HEK293 (cell line): ENCODE measurements around the gene PGAM5.

ENCODE experiments used
- BCL11A ChIP-seq: fragments of 450-650 bp; formaldehyde crosslinking; IDR thresholded peaks from 2 replicates; pipeline ENCODE4 v1.5.1; 2016; ENCODE audit warnings: low read depth, missing biosample characterization, missing genetic modification characterization
- KLF8 ChIP-seq: fragments of 450-650 bp; formaldehyde crosslinking; IDR thresholded peaks from 2 replicates; pipeline ENCODE4 v1.5.1; 2016; ENCODE audit warnings: missing biosample characterization, missing genetic modification characterization
- SCRT1 ChIP-seq: fragments of 450-650 bp; formaldehyde crosslinking; IDR thresholded peaks from 2 replicates; pipeline ENCODE4 v1.5.1; 2016; ENCODE audit warnings: missing biosample characterization, missing genetic modification characterization, borderline replicate concordance
- SCRT2 ChIP-seq: fragments of 450-650 bp; formaldehyde crosslinking; IDR thresholded peaks from 2 replicates; pipeline ENCODE4 v1.5.1; 2016; ENCODE audit warnings: missing biosample characterization, missing genetic modification characterization
- SP7 ChIP-seq: fragments of 450-650 bp; formaldehyde crosslinking; IDR thresholded peaks from 2 replicates; pipeline ENCODE4 v1.5.1; 2016; ENCODE audit warnings: missing biosample characterization, missing genetic modification characterization
- TRIM28 ChIP-seq: IDR thresholded peaks from 2 replicates; pipeline ENCODE4 v1.6.1; 2011; ENCODE audit warnings: low read length, control low read depth, borderline replicate concordance
- ZBTB7A ChIP-seq: fragments of 450-650 bp; formaldehyde crosslinking; IDR thresholded peaks from 2 replicates; pipeline ENCODE4 v1.5.1; 2016; ENCODE audit warnings: low read depth, missing biosample characterization, missing genetic modification characterization
- ZNF121 ChIP-seq: fragments of 450-650 bp; formaldehyde crosslinking; IDR thresholded peaks from 2 replicates; pipeline ENCODE4 v1.5.1; 2016; ENCODE audit warnings: missing biosample characterization, missing genetic modification characterization
- ZNF174 ChIP-seq: fragments of 450-650 bp; formaldehyde crosslinking; IDR thresholded peaks from 2 replicates; pipeline ENCODE4 v1.5.0; 2017; ENCODE audit warnings: missing biosample characterization, mild to moderate bottlenecking, missing genetic modification characterization
- ZNF19 ChIP-seq: fragments of 450-650 bp; formaldehyde crosslinking; IDR thresholded peaks from 2 replicates; pipeline ENCODE4; 2016; ENCODE audit warnings: missing biosample characterization, missing genetic modification characterization, low read depth
- ZNF2 ChIP-seq: fragments of 450-650 bp; formaldehyde crosslinking; IDR thresholded peaks from 2 replicates; pipeline ENCODE4 v1.5.1; 2016; ENCODE audit warnings: missing biosample characterization, missing genetic modification characterization
- ZNF221 ChIP-seq: fragments of 450-650 bp; formaldehyde crosslinking; IDR thresholded peaks from 2 replicates; pipeline ENCODE4 v1.5.1; 2017; ENCODE audit warnings: missing biosample characterization, missing genetic modification characterization, borderline replicate concordance
- ZNF23 ChIP-seq: fragments of 450-650 bp; formaldehyde crosslinking; IDR thresholded peaks from 2 replicates; pipeline ENCODE4 v1.5.1; 2016; ENCODE audit warnings: missing biosample characterization, missing genetic modification characterization, borderline replicate concordance
- ZNF292 ChIP-seq: fragments of 450-650 bp; formaldehyde crosslinking; IDR thresholded peaks from 2 replicates; pipeline ENCODE4 v1.5.1; 2016; ENCODE audit warnings: low read depth, missing biosample characterization, missing genetic modification characterization, borderline replicate concordance
- ZNF335 ChIP-seq: fragments of 450-650 bp; formaldehyde crosslinking; conservative IDR thresholded peaks from 2 replicates; pipeline ENCODE4 v1.5.1; 2016; ENCODE audit warnings: missing biosample characterization, missing genetic modification characterization
- ZNF350 ChIP-seq: fragments of 450-650 bp; formaldehyde crosslinking; IDR thresholded peaks from 2 replicates; pipeline ENCODE4 v1.5.0; 2017; ENCODE audit warnings: missing biosample characterization, mild to moderate bottlenecking, missing genetic modification characterization
- ZNF501 ChIP-seq: fragments of 450-650 bp; formaldehyde crosslinking; IDR thresholded peaks from 2 replicates; pipeline ENCODE4 v1.5.1; 2016; ENCODE audit warnings: missing biosample characterization, missing genetic modification characterization
- ZNF549 ChIP-seq: fragments of 450-650 bp; IDR thresholded peaks from 2 replicates; pipeline ENCODE4 v1.5.1; 2018; ENCODE audit warnings: missing biosample characterization, missing genetic modification characterization, mild to moderate bottlenecking, inconsistent platforms, moderate library complexity
- ZNF560 ChIP-seq: fragments of 450-650 bp; formaldehyde crosslinking; IDR thresholded peaks from 2 replicates; pipeline ENCODE4 v1.5.1; 2017; ENCODE audit warnings: missing biosample characterization, missing genetic modification characterization, borderline replicate concordance
- ZNF561 ChIP-seq: fragments of 450-650 bp; IDR thresholded peaks from 2 replicates; pipeline ENCODE4 v1.5.1; 2018; ENCODE audit warnings: missing biosample characterization, missing genetic modification characterization, borderline replicate concordance
- ZNF777 ChIP-seq: fragments of 450-650 bp; formaldehyde crosslinking; IDR thresholded peaks from 2 replicates; pipeline ENCODE4 v1.5.1; 2017; ENCODE audit warnings: missing biosample characterization, missing genetic modification characterization, borderline replicate concordance
- ZNF837 ChIP-seq: fragments of 450-650 bp; formaldehyde crosslinking; IDR thresholded peaks from 2 replicates; pipeline ENCODE4 v1.5.1; 2016; ENCODE audit warnings: missing biosample characterization, missing genetic modification characterization
- TF ChIP-seq, protein P1 (sequence below): fragments of 450-650 bp; formaldehyde crosslinking; IDR thresholded peaks from 2 replicates; pipeline ENCODE4 v1.5.1; 2016; ENCODE audit warnings: missing biosample characterization, missing genetic modification characterization
- TF ChIP-seq, protein P2 (sequence below): fragments of 450-650 bp; formaldehyde crosslinking; optimal IDR thresholded peaks from 2 replicates; pipeline ENCODE3; 2016; ENCODE audit warnings: missing biosample characterization, mild to moderate bottlenecking, missing genetic modification characterization
- TF ChIP-seq, protein P3 (sequence below): fragments of 450-650 bp; formaldehyde crosslinking; IDR thresholded peaks from 2 replicates; pipeline ENCODE4 v1.5.1; 2016; ENCODE audit warnings: missing biosample characterization, missing genetic modification characterization
- TF ChIP-seq, protein P4 (sequence below): fragments of 450-650 bp; formaldehyde crosslinking; conservative IDR thresholded peaks from 2 replicates; pipeline ENCODE4 v1.5.1; 2016; ENCODE audit warnings: low read depth, missing biosample characterization, missing genetic modification characterization
- TF ChIP-seq, protein P5 (sequence below): fragments of 450-650 bp; formaldehyde crosslinking; IDR thresholded peaks from 2 replicates; pipeline ENCODE4 v1.5.1; 2016; ENCODE audit warnings: missing biosample characterization, missing genetic modification characterization
- TF ChIP-seq, protein P6 (sequence below): fragments of 450-650 bp; formaldehyde crosslinking; IDR thresholded peaks from 2 replicates; pipeline ENCODE4 v1.5.0; 2017; ENCODE audit warnings: missing biosample characterization, missing genetic modification characterization, borderline replicate concordance

The PGAM5 gene

DNA sequence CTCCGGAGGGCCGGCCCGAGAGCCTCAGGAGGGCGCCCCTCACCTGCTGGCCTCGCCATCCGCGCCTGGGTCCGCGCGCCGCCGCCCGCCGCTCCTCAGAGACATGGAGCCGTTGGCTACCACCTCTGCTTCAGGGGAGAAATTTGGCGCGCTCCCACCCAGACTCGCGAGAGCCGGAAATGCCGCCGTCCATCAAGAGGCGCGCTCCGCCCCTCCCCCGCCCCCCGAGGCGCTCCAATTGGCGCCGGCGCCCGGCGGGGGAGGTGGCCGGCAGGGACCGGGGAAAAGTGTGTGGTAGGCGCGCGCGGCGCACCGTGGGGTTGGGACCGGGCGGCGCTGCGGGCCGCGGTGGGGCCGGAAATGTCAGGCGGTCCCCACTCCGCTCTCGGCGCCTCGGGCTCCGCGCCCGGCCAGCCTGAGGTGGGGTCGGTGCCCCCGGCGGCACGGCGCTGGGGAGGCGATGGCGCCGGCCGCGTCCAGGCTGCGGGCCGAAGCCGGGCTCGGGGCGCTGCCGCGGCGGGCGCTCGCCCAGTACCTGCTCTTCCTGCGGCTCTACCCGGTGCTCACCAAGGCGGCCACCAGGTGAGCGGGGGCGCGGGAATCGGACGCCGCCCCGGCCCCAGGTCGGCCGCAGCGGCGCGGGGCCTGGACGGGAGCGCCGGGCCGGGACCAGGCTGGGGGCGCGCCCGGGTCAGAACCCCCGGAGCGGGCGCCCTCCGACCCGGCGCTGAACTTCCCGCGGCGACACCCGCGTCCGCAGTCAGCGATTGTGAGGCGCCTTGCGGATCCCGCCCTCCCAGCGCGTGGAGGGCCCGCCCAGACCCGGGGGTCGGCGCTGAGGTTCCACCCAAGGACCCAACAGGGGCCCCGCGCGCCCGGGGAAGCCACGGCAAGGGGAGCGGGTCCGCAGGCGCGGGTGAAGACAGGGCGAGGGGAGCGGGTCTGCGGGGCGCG is 23.2 kb upstream of the PGAM5 start, which contains the start of the genes POLE and PXMP2 (continued):
- TF ChIP-seq ZNF837 (no peak), ZNF501 (tag by site-specific recombination) (no peak), ZNF561 (tag by site-specific recombination) (peak; percentile 83), ZNF174 (no peak), ZNF549 (tag by site-specific recombination) (no peak), ZNF560 (tag by site-specific recombination) (no peak), ZNF777 (no peak), ZNF335 (tag by site-specific recombination) (peak; percentile 20; the same call in 1 of the 2 replicates), SCRT2 (tag by site-specific recombination) (no peak), ZNF23 (tag by site-specific recombination) (no peak), ZBTB7A (tag by site-specific recombination) (no peak; the same call in 1 of the 2 replicates), ZNF19 (tag by site-specific recombination) (no peak), SP7 (peak; percentile 52), ZNF221 (tag by site-specific recombination) (peak; percentile 45; the same call in 1 of the 2 replicates), SCRT1 (tag by site-specific recombination) (no peak), ZNF350 (tag by site-specific recombination) (no peak), ZNF121 (no peak), BCL11A (no peak), TRIM28 (no peak), ZNF292 (tag by site-specific recombination) (no peak), KLF8 (tag by site-specific recombination) (peak; percentile 94), ZNF2 (tag by site-specific recombination) (no peak)
- TF ChIP-seq, protein P1, sequence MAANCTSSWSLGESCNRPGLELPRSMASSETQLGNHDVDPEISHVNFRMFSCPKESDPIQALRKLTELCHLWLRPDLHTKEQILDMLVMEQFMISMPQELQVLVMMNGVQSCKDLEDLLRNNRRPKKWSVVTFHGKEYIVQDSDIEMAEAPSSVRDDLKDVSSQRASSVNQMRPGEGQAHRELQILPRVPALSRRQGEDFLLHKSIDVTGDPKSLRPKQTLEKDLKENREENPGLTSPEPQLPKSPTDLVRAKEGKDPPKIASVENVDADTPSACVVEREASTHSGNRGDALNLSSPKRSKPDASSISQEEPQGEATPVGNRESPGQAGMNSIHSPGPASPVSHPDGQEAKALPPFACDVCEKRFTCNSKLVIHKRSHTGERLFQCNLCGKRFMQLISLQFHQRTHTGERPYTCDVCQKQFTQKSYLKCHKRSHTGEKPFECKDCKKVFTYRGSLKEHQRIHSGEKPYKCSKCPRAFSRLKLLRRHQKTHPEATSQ (tag by site-specific recombination) = no peak
- TF ChIP-seq, protein P2, sequence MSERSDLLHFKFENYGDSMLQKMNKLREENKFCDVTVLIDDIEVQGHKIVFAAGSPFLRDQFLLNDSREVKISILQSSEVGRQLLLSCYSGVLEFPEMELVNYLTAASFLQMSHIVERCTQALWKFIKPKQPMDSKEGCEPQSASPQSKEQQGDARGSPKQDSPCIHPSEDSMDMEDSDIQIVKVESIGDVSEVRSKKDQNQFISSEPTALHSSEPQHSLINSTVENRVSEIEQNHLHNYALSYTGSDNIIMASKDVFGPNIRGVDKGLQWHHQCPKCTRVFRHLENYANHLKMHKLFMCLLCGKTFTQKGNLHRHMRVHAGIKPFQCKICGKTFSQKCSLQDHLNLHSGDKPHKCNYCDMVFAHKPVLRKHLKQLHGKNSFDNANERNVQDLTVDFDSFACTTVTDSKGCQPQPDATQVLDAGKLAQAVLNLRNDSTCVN (tag by site-specific recombination) = peak; percentile 70
- TF ChIP-seq, protein P3, sequence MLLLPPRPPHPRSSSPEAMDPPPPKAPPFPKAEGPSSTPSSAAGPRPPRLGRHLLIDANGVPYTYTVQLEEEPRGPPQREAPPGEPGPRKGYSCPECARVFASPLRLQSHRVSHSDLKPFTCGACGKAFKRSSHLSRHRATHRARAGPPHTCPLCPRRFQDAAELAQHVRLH = no peak
- TF ChIP-seq, protein P4, sequence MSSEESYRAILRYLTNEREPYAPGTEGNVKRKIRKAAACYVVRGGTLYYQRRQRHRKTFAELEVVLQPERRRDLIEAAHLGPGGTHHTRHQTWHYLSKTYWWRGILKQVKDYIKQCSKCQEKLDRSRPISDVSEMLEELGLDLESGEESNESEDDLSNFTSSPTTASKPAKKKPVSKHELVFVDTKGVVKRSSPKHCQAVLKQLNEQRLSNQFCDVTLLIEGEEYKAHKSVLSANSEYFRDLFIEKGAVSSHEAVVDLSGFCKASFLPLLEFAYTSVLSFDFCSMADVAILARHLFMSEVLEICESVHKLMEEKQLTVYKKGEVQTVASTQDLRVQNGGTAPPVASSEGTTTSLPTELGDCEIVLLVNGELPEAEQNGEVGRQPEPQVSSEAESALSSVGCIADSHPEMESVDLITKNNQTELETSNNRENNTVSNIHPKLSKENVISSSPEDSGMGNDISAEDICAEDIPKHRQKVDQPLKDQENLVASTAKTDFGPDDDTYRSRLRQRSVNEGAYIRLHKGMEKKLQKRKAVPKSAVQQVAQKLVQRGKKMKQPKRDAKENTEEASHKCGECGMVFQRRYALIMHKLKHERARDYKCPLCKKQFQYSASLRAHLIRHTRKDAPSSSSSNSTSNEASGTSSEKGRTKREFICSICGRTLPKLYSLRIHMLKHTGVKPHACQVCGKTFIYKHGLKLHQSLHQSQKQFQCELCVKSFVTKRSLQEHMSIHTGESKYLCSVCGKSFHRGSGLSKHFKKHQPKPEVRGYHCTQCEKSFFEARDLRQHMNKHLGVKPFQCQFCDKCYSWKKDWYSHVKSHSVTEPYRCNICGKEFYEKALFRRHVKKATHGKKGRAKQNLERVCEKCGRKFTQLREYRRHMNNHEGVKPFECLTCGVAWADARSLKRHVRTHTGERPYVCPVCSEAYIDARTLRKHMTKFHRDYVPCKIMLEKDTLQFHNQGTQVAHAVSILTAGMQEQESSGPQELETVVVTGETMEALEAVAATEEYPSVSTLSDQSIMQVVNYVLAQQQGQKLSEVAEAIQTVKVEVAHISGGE (tag by site-specific recombination) = peak; percentile 38
- TF ChIP-seq, protein P5, sequence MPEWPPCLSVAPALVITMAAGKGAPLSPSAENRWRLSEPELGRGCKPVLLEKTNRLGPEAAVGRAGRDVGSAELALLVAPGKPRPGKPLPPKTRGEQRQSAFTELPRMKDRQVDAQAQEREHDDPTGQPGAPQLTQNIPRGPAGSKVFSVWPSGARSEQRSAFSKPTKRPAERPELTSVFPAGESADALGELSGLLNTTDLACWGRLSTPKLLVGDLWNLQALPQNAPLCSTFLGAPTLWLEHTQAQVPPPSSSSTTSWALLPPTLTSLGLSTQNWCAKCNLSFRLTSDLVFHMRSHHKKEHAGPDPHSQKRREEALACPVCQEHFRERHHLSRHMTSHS (tag by site-specific recombination) = no peak
- TF ChIP-seq, protein P6, sequence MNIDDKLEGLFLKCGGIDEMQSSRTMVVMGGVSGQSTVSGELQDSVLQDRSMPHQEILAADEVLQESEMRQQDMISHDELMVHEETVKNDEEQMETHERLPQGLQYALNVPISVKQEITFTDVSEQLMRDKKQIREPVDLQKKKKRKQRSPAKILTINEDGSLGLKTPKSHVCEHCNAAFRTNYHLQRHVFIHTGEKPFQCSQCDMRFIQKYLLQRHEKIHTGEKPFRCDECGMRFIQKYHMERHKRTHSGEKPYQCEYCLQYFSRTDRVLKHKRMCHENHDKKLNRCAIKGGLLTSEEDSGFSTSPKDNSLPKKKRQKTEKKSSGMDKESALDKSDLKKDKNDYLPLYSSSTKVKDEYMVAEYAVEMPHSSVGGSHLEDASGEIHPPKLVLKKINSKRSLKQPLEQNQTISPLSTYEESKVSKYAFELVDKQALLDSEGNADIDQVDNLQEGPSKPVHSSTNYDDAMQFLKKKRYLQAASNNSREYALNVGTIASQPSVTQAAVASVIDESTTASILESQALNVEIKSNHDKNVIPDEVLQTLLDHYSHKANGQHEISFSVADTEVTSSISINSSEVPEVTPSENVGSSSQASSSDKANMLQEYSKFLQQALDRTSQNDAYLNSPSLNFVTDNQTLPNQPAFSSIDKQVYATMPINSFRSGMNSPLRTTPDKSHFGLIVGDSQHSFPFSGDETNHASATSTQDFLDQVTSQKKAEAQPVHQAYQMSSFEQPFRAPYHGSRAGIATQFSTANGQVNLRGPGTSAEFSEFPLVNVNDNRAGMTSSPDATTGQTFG = no peak
